ENCODE data around the gene RRP15.
"Not testable (repeated sequence)": the region's sequence is repeated elsewhere in the genome, so short reads cannot be mapped to it uniquely, and the experiment has no call there.

The RRP15 gene

GRCh38 chr1:218314316-218314715, 29.2 kb downstream of the RRP15 start:
- H3K4me3 ChIP-seq (ENCODE audit: low read depth, low read length): no peak overlapping the region

GRCh38 chr1:218315638-218316037, 30.5 kb downstream of the RRP15 start:
- no peak overlapping the region for H3K4me3 ChIP-seq (ENCODE audit: low read depth, low read length)
- in situ Hi-C loops (cut with HindIII; ENCODE audit: low sequenced_read_pairs): no loop called here
- DNase-seq (ENCODE audit: low read depth, low spot score): no peak
- no peak for TF ChIP-seq CTCF (IDR thresholded peaks at IDR 0.05; ENCODE audit: low read depth, low read length)

More at GRCh38 chr1:218314316-218314715, 29.2 kb downstream of the RRP15 start:
- DNase-seq (ENCODE audit: low read depth, low spot score): no peak
- in situ Hi-C loops (cut with HindIII; ENCODE audit: low sequenced_read_pairs): no loop called here
- no peak for TF ChIP-seq CTCF (IDR thresholded peaks at IDR 0.05; ENCODE audit: low read depth, low read length)

GRCh38 chr1:218317061-218317460, 32.0 kb downstream of the RRP15 start:
- no peak for DNase-seq (ENCODE audit: low read depth, low spot score)
- H3K4me3 ChIP-seq (ENCODE audit: low read depth, low read length): no peak overlapping the region
- in situ Hi-C loops (cut with HindIII; ENCODE audit: low sequenced_read_pairs): no loop called here
- TF ChIP-seq CTCF (IDR thresholded peaks at IDR 0.05; ENCODE audit: low read depth, low read length): no peak

- in situ Hi-C loops (cut with HindIII; ENCODE audit: low sequenced_read_pairs); DNase-seq (ENCODE audit: low read depth, low spot score): not testable (repeated sequence)
Measured at GRCh38 chr1:218320182-218320581, 35.1 kb downstream of the RRP15 start.

GRCh38 chr1:218322762-218323161, 37.7 kb downstream of the RRP15 start:
- no peak for TF ChIP-seq CTCF (IDR thresholded peaks at IDR 0.05; ENCODE audit: low read depth, low read length)
- no peak overlapping the region for H3K4me3 ChIP-seq (ENCODE audit: low read depth, low read length)
- no peak for DNase-seq (ENCODE audit: low read depth, low spot score)
- in situ Hi-C loops (cut with HindIII; ENCODE audit: low sequenced_read_pairs): no loop called here

More at GRCh38 chr1:218320182-218320581, 35.1 kb downstream of the RRP15 start:
- not testable (repeated sequence) for H3K4me3 ChIP-seq (ENCODE audit: low read depth, low read length)

GRCh38 chr1:218323568-218324225, 38.6 kb downstream of the RRP15 start:
- no peak overlapping the region for H3K4me3 ChIP-seq (ENCODE audit: low read depth, low read length)
- no peak for DNase-seq (ENCODE audit: low read depth, low spot score)
- in situ Hi-C loops (cut with HindIII; ENCODE audit: low sequenced_read_pairs): no loop called here
- TF ChIP-seq CTCF (IDR thresholded peaks at IDR 0.05; ENCODE audit: low read depth, low read length): no peak

GRCh38 chr1:218324226-218324580, 39.1 kb downstream of the RRP15 start:
- no peak overlapping the region for H3K4me3 ChIP-seq (ENCODE audit: low read depth, low read length)
- in situ Hi-C loops (cut with HindIII; ENCODE audit: low sequenced_read_pairs): no loop called here
- DNase-seq (ENCODE audit: low read depth, low spot score): no peak
- no peak for TF ChIP-seq CTCF (IDR thresholded peaks at IDR 0.05; ENCODE audit: low read depth, low read length)

Measured in astrocyte of the spinal cord (primary cell).